NOMO-1 treated with DMSO at 0.1 percent for 48 hours (cell line): ENCODE measurements around the gene KIFAP3.
"Not testable (repeated sequence)": the region's sequence is repeated elsewhere in the genome, so short reads cannot be mapped to it uniquely, and the experiment has no call there.

Experiments used
- DNase-seq: peaks from one replicate; lab custom pipeline; 2025; ENCODE audit not compliant: unreplicated experiment; lab: John Stamatoyannopoulos, UW

Gene KIFAP3

DNA sequence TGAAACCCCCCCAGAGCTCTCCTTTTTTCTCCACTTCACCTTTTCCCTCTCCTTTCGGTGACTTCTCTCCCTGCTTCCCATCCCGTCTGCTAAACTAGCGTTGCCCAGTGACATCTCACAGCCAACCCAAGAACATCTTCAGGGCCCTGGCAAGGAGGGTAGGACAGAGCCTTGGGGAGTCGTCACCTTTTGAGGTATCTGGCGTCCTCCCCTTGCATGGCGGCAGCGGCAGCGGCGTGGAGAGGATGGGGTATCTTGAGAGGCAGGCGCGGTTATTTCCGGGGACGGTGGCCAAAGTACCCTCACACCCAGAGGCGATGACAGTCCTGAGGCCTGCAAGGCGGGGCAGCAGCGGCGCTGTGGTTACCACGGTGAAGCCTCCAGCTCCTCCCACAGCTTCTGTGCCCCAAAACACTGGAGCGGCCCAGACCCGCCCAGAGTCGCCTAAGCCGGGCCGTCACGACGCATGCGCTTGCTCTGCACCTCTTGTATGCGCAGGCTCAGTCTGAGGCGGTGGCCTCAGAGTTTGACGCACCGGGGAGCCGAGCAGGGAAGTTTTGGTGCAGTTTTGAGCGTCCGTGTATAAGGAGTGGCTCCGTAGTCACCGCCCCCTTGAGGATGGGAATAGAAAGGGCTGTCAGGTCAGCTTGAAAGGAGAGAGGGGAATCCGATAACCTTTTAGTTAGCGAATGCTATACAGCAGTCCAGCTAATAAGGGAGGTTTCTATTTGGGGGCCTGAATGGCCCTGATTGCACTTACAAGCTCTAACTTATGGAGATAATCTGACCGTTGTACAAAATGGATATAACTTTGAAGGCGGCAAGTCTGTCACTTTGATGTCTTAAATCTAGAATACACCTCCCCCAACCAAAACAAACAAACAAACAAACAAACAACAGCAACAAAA, at the start of gene KIFAP3:
Gene KIFAP3 (minus strand): TSS at position 446 of the 908 bp plus-strand sequence. CDS start 228 bp downstream, at position 218.
- peak; percentile 99 for DNase-seq

- DNase-seq: no peak
These were observed 47.9 kb upstream of the KIFAP3 start for GRCh38 chr1:170122366-170122765.

GRCh38 chr1:170114906-170115305, 40.4 kb upstream of the KIFAP3 start:
- DNase-seq: no peak

DNA sequence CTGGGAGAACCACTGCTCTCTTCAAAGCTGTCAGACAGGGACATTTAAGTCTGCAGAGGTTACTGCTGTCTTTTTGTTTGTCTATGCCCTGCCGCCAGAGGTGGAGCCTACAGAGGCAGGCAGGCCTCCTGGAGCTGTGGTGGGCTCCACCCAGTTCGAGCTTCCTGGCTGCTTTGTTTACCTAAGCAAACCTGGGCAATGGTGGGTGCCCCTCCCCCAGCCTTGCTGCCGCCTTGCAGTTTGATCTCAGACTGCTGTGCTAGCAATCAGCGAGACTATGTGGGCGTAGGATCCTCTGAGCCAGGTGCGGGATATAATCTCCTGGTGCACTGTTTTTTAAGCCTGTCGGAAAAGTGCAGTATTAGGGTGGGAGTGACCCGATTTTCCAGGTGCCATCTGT, 38.6 kb upstream of the KIFAP3 start:
- not testable (repeated sequence) for DNase-seq

- DNase-seq: no peak
These were observed 23.0 kb upstream of the KIFAP3 start for GRCh38 chr1:170097449-170097948.

DNA sequence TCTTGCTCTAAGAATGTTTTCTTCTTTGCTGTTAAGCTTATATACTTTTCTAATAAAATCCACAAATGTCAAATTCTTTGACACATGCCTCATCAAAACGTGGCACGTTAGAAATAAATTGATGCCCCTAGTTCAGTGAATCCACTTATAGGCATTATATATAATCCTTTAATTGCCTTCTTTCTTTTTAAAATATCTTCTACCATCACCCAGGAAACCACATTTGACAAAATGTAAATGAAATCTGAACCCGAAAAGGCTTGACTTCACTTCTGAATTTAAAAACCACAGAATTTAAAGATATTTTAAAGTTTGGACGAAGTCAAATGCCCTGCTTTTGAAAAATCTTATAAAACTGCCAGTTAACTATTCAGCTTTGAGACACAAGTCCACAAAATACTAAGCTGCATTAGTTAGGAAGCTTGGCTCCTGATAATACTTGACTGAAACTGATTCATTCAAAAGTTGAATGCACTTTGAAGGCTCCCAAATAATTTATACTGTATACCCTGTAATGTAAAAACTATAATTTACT, 22.4 kb upstream of the KIFAP3 start:
- DNase-seq: no peak

- DNase-seq: no peak
These were observed 21.7 kb upstream of the KIFAP3 start for GRCh38 chr1:170095976-170096748.

GRCh38 chr1:170094697-170095616, 20.5 kb upstream of the KIFAP3 start:
- not testable (repeated sequence) for DNase-seq

DNA sequence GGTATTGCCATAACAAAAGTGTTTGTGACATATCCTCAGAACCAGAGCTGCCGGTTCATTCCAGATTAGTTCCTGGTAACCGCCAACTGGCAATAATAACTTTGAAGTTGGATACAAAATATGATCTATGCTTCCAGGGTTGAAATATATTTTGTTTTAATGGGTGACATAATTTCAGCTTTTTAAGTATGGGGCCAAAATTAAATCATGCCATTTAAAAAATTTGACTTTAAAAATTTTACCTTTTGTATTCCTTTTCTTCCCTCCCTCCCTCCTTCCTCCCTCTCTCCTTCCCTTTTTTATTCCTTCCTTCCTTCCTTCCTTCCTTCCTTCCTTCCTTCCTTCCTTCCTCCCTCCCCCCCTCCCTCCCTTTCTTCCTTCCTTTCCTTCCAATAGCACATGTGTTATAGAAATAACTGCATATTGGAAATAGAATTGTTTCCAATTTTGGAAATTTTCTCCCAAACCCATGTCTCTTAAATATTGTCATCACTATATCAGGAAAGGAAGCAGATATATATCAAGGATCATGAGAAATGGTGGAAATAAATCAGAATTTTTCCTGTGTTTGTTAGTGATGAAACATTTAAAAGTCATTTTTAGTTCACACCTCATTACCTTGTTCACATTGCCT, 12.0 kb upstream of the KIFAP3 start:
- DNase-seq: no peak

DNA sequence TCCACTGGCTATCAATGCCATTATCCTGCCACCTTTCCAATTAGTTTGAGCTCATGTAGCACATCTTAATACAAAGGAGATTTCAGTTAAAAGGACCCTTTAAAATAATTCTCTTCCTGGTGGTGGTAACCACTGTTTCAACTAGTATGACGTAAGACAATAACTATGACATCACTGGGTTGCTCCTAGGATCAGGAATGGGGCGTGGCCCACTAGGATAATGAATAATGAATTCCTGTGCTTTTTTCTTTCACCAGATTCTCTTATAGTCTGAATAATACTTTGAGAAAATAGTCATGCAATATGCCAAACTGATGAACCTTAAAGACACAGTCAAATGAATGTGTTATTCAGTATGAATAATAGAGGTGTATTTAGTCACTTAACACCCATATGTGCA, 10.6 kb upstream of the KIFAP3 start:
- DNase-seq: no peak

GRCh38 chr1:170078610-170079189, 4.2 kb upstream of the KIFAP3 start:
- no peak for DNase-seq

GRCh38 chr1:170077926-170078325, 3.4 kb upstream of the KIFAP3 start:
- DNase-seq: no peak

DNA sequence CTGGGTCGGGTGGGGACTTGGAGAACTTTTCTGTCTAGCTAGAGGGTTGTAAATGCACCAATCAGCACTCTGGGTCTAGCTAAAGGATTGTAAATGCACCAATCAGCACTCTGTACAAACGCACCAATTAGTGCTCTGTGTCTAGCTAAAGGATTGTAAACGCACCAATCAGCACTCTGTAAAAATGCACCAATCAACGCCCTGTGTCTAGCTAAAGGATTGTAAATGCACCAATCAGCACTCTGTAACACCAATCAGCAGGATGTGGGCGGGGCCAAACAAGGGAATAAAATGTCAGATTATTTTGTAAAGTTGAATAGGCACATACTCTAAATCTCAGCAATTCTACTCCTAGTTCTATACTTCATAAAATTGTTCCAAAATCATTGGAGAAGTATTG, 2.5 kb upstream of the KIFAP3 start:
- not testable (repeated sequence) for DNase-seq

DNA sequence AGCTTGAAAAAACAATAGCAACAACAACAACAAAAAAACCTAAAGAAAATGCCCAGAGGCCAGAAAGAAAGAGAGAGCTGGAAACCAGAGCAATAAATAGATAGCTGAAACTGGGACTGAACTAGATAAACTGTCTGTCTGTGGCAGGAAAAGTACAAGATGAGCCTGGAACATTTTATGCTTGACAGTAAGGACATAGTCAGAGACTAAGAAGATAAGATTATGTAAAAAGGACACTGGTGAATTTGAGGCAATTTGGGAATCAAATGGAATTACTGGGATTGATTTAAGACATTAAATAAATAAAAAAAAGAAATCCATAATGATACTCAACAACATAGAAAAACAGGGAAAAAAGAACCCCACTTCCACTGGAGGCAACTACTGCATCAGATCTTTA, 1.7 kb upstream of the KIFAP3 start:
- DNase-seq: no peak

DNA sequence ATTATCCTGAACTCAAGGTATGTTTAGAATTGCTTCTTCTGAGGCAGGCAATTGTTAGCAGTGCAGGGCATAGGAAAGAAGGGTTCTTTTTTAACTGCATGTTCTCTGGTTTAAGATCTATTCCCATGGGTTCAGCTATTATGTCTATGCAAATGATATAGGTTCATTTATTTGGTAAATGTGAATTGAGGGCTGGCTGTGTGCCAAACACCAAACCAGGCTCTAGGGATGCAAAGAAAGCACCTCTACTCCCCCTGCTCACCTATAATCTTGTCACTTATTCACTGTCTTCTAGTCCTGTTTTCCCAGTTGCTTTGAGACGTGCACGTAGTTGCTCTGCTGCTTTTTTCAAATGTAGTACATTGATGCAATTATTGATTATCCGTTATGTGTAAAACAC, 691 bp upstream of the KIFAP3 start:
- no peak for DNase-seq

DNA sequence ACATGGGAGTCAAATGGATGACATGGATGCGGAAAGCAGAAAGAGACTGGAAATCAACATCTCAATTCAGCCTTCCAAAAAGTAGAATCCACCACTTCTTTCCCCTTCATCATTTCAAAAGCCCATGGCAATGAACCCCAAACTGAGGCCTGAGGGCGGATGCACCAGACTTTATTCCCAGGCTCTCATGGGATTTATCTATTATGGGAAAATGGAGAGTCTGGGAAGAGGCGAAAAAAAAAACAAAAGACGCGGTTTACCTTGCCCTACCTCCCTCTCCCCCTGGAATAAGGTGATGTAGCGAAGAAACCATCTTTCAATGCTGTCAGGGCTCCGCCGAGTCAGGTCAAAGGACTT, 624 bp downstream of the KIFAP3 start:
- DNase-seq: no peak

- DNase-seq: no peak
These were observed 3.1 kb downstream of the KIFAP3 start for GRCh38 chr1:170071378-170071777.

- DNase-seq: no peak
These were observed 5.6 kb downstream of the KIFAP3 start for GRCh38 chr1:170068923-170069322.

GRCh38 chr1:170067253-170067819, 7.2 kb downstream of the KIFAP3 start:
- no peak for DNase-seq
